NCI-H524 treated with DMSO at 0.1 percent for 48 hours (cell line): ENCODE results near the gene DHDH.

Experiments used
- DNase-seq: peaks from one replicate; lab custom pipeline; 2025; lab: John Stamatoyannopoulos, UW

Gene DHDH

GRCh38 chr19:48950830-48951519 lies 17.5 kb downstream of the DHDH start:
- DNase-seq, result no peak

GRCh38 chr19:48953141-48953540 lies 19.6 kb downstream of the DHDH start:
- DNase-seq, result no peak

DNA sequence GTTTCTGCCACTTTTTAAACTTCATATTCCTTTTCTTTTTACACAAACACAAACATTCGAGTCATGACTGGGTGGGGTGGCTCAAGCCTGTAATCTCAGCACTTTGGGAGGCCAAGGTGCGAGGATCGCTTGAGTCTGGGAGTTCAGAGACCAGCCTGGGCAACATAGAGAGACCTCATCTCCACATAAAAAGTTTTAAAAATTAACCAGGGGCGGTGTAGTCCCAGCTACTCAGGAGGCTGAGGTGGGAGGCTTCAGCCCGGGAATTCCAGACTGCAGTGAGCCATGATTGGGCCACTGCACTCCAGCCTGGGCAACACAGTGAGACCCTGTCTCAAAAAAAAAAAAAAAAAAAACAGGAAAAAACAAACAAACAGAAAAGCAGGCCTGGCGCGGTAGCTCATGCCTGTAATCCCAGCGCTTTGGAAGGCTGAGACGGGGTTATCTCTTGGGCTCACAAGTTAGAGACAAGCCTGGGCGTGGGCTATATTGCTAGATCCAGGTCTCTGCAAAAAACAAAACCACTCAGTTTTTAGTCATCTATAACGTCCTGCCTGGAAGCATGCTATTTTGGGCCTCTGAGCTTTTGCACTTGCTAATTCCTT lies 20.6 kb downstream of the DHDH start:
- DNase-seq, result no peak

- DNase-seq, result peak; percentile 94
Observed at GRCh38 chr19:48954595-48955307, 21.3 kb downstream of the DHDH start, which contains the start of gene BAX. BAX (plus strand) TSS chr19:48954875; CDS start chr19:48954929, 54 bp downstream.

- no peak for DNase-seq
Observed at GRCh38 chr19:48955308-48955958, 21.9 kb downstream of the DHDH start.

- DNase-seq, result no peak
Observed at GRCh38 chr19:48958006-48958405, 24.5 kb downstream of the DHDH start.

DNA sequence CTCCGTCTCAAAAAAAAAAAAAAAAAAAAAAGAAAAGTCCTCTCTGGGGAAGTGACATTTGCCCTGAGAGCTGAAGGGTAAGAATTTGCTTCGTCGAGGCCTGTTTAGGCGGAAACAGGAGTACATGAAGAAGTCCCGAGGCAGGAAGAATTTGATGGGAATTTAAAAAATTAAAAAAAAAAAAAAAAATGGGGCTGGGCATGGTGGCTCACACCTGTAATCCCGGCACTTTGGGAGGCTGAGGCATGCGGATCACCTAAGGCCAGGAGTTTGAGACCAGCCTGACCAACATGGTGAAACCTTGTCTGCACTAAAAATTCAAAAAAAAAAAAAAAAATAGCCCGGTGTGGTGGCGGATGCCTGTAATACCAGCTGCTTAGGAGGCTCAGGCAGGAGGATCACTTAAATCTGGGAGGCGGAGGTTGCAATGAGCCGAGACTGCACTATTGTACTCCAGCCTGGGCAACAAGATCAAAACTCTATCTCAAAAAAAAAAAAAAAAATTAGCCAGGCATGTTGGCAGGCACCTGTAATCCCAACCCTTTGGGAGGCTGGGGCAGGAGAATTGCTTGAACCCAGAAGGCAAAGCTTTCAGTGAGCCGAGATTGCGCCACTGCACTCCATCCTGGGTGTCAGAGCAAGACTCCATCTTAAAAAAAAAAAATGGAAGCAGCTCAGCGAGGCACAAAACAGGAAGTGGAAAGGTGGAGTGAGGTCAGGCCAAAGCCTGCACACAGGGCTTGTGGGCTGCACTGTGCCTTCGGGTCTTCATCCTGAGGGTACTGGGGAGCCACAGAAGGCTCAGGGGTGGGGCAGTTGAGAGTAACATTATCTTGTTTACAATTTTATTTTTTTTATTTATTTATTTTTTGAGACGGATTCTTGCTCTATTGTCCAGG lies 26.1 kb downstream of the DHDH start:
- DNase-seq, result no peak

DNA sequence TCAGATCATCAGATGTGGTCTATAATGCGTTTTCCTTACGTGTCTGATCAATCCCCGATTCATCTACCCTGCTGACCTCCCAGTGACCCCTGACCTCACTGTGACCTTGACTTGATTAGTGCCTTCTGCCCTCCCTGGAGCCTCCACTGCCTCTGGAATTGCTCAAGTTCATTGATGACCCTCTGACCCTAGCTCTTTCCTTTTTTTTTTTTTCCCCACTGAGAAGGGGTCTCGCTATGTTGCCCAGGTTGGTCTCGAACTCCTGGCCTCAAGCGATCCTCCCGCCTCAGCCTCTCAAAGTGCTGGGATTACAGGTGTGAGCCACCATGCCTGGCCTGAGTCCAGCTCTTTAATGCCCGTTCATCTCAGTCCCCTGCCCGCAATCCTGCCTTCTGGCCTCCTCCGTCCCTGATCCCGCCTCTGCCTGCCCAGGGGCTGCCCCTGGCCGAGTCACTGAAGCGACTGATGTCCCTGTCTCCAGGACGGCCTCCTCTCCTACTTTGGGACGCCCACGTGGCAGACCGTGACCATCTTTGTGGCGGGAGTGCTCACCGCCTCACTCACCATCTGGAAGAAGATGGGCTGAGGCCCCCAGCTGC lies 27.7 kb downstream of the DHDH start:
- DNase-seq, result no peak

GRCh38 chr19:48961673-48962028 lies 28.2 kb downstream of the DHDH start:
- DNase-seq, result no peak

- DNase-seq, result no peak
Observed at GRCh38 chr19:48962029-48962848, 28.7 kb downstream of the DHDH start.

DNA sequence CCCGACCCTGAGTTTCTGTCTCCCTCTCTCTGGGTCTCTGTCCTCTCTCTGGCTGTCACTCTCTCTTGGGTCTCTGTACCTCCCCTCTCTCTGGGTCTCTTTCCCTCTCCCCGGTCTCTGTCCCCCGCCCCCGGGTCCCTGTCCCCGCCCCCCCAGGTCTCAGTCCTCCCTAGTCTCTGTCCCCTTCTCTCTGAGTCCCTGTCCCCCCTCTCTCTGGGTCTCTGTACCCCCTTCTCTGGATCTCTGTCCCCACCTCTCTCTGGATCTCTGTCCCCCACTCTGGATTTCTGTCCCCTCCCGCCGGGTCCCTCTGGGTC lies 29.3 kb downstream of the DHDH start:
- no peak for DNase-seq

DNA sequence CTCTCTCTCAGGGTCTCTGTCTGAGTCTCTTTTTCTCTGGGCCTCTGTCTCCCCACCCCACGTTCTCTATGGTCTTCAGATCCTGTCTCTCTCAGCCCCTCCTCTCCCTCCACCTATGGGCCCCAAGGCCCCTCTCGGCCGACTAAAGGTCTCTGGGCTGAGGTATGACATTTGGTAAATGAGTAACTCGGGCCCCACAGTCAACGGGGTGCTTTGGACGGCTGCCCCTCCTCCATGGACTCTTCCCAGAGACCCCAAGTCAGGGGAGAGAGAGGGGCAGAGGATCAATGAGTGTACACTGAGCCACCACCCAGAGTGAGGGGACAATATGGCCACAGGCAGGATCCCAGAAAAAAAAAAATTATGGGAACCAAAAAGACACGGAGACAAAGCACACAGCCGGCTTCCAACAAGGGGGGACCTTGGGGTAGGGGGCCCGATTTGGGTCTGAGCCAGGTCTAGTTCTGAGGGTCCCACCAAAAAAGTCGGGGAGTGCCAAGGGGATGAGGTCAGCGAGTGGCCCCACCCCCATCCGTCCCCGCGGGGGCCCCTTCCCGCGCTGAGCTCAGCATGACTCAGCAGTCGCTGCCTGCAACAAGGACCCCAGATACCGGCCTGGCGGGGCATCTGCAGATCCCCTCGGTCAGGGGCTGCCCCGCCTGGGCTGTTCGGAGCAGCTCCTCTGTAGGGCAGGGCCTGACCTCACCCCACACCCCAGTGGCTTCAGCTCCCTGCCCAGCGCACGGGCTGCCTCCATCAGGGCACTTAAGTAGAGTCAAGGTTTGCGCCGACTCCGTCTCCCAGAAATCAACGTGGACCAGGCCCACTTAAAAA lies 30.1 kb downstream of the DHDH start:
- DNase-seq, result no peak

DNA sequence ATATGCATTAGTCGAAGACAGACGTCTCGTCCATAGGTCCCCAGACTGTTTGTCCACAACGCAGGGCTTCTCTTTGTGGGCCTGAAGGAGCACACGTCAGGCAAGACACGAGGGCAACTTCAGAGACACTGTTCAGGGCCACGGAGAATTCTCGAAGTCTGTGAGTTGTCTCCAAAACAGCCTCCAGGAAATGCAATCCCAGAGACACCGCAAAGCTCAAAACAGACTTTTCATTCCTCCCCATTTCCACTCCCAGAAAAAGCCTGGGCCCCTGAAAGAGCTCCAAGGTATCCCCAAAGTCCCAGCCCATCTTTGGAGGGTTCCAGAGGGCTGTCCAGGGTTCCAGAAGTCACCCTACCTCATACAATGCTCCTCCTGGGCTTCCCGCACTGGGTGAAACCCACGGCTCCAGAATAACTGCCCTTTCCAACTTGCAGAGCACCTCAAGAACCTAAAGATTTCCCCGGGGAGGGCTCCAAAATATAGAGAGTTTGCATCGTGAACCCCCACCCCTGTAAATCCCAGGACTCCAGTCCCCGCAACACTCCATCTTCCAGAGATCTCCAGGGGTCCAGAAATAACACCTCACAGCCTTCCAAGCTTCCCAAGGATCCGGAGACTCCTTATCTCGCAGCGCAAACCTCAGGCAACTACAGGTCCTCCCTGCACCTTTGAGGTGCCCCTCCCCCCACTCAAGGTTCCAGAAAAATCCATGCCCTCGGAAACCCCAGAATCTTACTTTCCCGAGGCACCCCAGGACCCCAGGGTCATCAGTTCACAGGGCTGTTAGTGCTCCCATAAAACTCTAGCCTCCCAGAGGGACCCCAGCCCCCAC lies 30.9 kb downstream of the DHDH start:
- DNase-seq, result no peak

DNA sequence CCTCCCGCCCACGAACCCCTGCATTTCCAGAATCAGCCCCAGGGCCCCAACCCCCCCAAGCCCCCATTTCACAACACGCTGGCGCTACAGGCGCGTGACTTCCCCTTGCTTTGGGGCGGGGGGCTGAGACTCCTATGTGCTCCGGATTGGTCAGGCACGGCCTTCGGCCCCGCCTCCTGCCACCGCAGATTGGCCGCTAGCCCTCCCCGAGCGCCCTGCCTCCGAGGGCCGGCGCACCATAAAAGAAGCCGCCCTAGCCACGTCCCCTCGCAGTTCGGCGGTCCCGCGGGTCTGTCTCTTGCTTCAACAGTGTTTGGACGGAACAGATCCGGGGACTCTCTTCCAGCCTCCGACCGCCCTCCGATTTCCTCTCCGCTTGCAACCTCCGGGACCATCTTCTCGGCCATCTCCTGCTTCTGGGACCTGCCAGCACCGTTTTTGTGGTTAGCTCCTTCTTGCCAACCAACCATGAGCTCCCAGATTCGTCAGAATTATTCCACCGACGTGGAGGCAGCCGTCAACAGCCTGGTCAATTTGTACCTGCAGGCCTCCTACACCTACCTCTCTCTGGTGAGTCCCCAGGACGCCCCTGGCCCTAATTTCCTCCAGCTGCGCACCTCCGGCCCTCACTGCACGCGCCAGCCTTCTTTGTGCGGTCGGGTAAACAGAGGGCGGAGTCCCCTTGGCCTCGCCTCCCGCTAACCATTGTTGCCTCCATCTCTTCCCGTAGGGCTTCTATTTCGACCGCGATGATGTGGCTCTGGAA lies 31.7 kb downstream of the DHDH start, which contains the start of gene FTL:
Gene FTL, plus strand, starts transcription at position 270 of the 766 bp plus-strand sequence. Its CDS starts 199 bp downstream, at position 469.
- peak; percentile 80 for DNase-seq

DNA sequence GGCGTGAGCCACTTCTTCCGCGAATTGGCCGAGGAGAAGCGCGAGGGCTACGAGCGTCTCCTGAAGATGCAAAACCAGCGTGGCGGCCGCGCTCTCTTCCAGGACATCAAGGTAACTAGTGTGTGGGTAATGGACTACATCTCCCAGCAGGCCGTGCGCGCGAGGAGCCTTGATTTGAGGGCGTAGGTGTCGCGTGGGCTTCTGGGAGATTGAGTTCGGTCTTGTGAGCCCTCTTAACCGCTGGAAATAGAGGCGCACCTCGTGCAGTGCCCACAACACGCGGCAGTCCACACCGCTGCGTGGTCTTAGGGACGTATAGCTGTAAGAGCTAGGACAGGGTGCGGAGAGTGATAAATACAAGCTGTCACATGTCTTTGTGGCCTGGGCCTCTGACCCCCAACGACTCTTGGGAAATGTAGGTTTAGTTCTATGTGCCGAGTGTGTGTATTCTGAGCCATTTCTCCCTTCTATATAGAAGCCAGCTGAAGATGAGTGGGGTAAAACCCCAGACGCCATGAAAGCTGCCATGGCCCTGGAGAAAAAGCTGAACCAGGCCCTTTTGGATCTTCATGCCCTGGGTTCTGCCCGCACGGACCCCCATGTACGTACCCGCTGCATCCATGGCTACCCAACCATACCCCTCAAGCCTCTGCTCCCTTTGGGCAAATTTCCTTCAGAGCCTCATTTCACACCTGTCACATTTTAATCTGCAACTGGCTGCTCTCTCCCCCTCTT lies 32.5 kb downstream of the DHDH start:
- DNase-seq, result peak; percentile 38

- no peak for DNase-seq
Observed at GRCh38 chr19:48966541-48967345, 33.2 kb downstream of the DHDH start.
